Measurements from ENCODE around the gene COL18A1. TPM values are rescaled to one million over a fixed set of nuclear protein-coding genes. Genes with fewer than 3 reads are reported as not detected.
A peak's percentile ranks its signal among the peaks of the same experiment; 100 is the strongest.

The COL18A1 gene
- total and polyA plus RNA-seq, 2 donors from 2014 or later, result 150 to 316 TPM

DNA sequence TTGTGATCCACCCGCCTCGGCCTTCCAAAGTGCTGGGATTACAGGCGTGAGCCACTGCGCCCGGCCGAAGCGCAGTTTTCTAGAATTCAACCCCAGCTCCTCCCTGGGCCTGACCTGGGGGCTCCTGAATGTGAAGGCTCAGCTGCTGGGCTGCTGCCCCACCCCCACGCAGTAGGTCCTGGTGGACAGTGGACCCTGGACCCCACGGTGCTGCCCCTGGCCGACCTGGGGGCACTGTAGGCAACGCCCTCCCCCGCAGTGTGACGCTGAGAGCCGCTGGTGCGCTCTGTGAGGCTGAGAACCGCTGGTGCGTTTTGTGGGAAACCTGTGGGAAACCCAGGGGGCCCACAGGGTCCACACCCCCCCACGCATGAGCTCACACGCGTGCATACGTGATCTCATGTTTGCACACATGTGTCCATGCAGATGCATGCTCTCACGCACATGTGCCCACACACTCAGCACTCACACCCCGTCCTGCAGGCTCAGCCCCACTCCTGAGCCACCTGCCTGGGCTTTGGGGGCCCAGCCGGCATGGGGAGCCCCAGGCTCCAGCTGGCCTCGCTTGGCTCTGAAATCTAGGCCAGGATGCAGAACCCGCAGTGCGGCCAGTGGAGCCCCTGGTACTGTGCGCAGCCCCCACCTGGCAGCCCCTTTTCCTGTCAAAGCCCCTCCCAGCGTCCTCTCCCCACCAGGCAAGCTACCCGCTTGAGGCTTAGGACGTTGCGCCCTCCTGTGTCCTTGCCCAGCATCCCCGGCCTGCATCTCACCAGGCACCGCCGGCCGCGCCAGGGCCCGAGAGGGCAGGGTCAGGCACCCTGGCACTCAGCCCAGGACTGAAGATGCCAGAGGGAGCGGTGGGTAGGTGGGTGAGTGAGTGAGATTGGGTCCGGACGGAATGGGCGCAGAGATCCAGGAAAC lies 67.7 kb downstream of the COL18A1 start:
- peaks cover 5 to 16% (median 9%) of the 10 kb centered on the region in 3 donors for H3K36me3 ChIP-seq (ENCODE audit: control insufficient read depth in 2 of 3, insufficient read depth in 3 of 3, low read length in 3 of 3)
- peaks cover 0 to 2% (median 0%) of the 10 kb centered on the region in 3 donors for H3K9me3 ChIP-seq (ENCODE audit: control insufficient read depth in 2 of 3, insufficient read depth in 1 of 3, low read length in 3 of 3)
- H3K9ac ChIP-seq (ENCODE audit: low read length in 3 of 3), result no peak overlapping the region
- TF ChIP-seq, protein P1, sequence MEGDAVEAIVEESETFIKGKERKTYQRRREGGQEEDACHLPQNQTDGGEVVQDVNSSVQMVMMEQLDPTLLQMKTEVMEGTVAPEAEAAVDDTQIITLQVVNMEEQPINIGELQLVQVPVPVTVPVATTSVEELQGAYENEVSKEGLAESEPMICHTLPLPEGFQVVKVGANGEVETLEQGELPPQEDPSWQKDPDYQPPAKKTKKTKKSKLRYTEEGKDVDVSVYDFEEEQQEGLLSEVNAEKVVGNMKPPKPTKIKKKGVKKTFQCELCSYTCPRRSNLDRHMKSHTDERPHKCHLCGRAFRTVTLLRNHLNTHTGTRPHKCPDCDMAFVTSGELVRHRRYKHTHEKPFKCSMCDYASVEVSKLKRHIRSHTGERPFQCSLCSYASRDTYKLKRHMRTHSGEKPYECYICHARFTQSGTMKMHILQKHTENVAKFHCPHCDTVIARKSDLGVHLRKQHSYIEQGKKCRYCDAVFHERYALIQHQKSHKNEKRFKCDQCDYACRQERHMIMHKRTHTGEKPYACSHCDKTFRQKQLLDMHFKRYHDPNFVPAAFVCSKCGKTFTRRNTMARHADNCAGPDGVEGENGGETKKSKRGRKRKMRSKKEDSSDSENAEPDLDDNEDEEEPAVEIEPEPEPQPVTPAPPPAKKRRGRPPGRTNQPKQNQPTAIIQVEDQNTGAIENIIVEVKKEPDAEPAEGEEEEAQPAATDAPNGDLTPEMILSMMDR (IDR thresholded peaks at IDR 0.05; ENCODE audit: borderline replicate concordance, extremely low read depth, insufficient read depth), result no peak
- H3K27ac ChIP-seq (ENCODE audit: low read depth in 2 of 2, low read length in 2 of 2), result no peak overlapping the region
- H3K27me3 ChIP-seq (ENCODE audit: control insufficient read depth, insufficient read depth, low read length), result peaks cover 2% of the 10 kb centered on the region
- DNase-seq (peak in 1 of 5 donors; percentile 72), FAIRE-seq (no peak)
- H3K4me3 ChIP-seq (ENCODE audit: low read length in 3 of 3), result no peak overlapping the region
- peaks cover 0 to 33% (median 23%) of the 10 kb centered on the region in 3 donors for H3K4me1 ChIP-seq (ENCODE audit: control insufficient read depth in 2 of 3, insufficient read depth in 2 of 3, low read depth in 1 of 3, low read length in 3 of 3)
- intact Hi-C loops (cut with DNase I), result no loop called here

DNA sequence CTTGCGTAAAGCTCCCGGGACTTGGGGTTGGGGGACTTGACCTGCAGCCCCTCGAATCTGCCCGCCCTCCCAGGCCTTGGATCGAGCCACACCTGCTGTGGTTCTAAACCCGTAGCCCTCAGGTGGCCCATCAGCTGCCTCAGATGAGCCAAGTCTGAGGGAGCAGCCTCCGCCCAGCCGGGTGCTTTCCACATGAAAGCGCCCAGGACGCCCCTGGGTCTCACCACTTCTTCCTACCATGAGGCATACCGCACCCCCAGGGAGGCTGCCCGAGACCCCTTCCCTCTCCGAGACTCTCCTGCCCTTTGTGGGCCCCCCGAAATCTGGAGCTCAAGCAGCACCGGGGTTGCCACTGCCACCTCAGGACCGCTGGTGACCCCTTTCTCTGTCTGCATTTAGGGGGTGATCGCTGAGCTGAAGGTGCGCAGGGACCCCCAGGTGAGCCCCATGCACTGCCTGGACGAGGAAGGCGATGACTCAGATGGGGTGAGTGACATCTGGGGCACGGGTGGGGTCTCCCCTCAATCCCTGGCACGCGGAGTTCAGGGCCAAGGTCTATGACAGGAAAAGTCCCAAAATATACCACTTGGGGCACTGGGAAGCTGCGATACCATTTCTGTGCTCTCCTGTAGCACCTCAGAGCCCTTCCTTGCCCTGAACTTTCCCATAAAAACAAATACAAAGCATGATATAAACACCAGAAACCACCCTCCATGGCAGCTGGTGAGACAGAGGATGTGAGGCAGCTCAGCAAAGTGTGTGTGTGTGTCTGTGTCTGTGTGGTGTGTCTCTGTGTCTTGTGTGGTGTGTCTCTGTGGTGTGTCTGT lies 68.7 kb downstream of the COL18A1 start:
- H3K9ac ChIP-seq (ENCODE audit: low read length in 3 of 3), result no peak overlapping the region
- peaks cover 0 to 2% (median 0%) of the 10 kb centered on the region in 3 donors for H3K9me3 ChIP-seq (ENCODE audit: control insufficient read depth in 2 of 3, insufficient read depth in 1 of 3, low read length in 3 of 3)
- DNase-seq (no peak), FAIRE-seq (no peak)
- TF ChIP-seq, protein P1 (IDR thresholded peaks at IDR 0.05; ENCODE audit: borderline replicate concordance, extremely low read depth, insufficient read depth), result no peak
- H3K4me1 ChIP-seq (ENCODE audit: control insufficient read depth in 2 of 3, insufficient read depth in 2 of 3, low read depth in 1 of 3, low read length in 3 of 3), result peaks cover 0 to 35% (median 23%) of the 10 kb centered on the region in 3 donors
- H3K4me3 ChIP-seq (ENCODE audit: low read length in 3 of 3), result peak overlapping the region in 1 of 3 donors; percentile 18
- no peak overlapping the region for H3K27ac ChIP-seq (ENCODE audit: low read depth in 2 of 2, low read length in 2 of 2)
- intact Hi-C loops (cut with DNase I), result no loop called here
- H3K36me3 ChIP-seq (ENCODE audit: control insufficient read depth in 2 of 3, insufficient read depth in 3 of 3, low read length in 3 of 3), result peaks cover 5 to 23% (median 10%) of the 10 kb centered on the region in 3 donors
- H3K27me3 ChIP-seq (ENCODE audit: control insufficient read depth, insufficient read depth, low read length), result peaks cover 2% of the 10 kb centered on the region

DNA sequence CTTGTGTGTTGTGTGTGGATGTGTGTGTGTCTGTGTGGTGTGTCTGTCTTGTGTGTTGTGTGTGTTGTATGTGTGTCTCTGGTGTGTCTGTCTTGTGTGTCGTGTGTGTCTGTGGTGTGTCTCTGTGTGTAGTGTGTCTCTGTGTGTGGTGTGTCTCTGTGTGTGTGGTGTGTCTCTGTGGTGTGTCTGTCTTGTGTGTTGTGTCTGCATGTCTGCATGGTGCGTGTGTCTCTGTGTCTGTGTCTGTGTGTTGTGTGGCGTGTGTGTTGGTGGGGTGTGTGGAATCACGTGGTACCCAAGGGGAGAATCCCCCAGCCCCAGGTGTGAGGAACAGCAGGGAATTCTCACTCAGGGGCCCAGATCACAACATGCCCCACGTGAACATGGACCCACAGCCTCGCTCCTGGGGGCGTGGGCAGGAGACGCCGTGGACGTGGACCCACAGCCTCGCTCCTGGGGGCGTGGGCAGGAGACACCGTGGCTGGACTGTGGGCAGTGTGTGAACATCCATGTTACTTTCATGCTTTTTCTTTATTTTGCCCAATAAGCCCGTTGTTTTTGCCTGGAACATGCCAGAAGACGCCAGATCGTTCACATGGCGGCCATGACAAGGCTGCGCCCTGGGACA lies 69.5 kb downstream of the COL18A1 start:
- intact Hi-C loops (cut with DNase I), result no loop called here
- no peak for FAIRE-seq
- DNase-seq, result no peak

More for the DNA sequence above, 69.5 kb downstream of the COL18A1 start:
- peaks cover 0 to 33% (median 19%) of the 10 kb centered on the region in 3 donors for H3K4me1 ChIP-seq (ENCODE audit: control insufficient read depth in 2 of 3, insufficient read depth in 2 of 3, low read depth in 1 of 3, low read length in 3 of 3)
- H3K4me3 ChIP-seq (ENCODE audit: low read length in 3 of 3), result peak overlapping the region in 1 of 3 donors; percentile 18
- peaks cover 10 to 31% (median 17%) of the 10 kb centered on the region in 3 donors for H3K36me3 ChIP-seq (ENCODE audit: control insufficient read depth in 2 of 3, insufficient read depth in 3 of 3, low read length in 3 of 3)
- no peak overlapping the region for H3K27ac ChIP-seq (ENCODE audit: low read depth in 2 of 2, low read length in 2 of 2)
- peaks cover 2% of the 10 kb centered on the region for H3K27me3 ChIP-seq (ENCODE audit: control insufficient read depth, insufficient read depth, low read length)
- H3K9me3 ChIP-seq (ENCODE audit: control insufficient read depth in 2 of 3, insufficient read depth in 1 of 3, low read length in 3 of 3), result peaks cover 0 to 2% (median 0%) of the 10 kb centered on the region in 3 donors
- no peak overlapping the region for H3K9ac ChIP-seq (ENCODE audit: low read length in 3 of 3)
- TF ChIP-seq, protein P1 (IDR thresholded peaks at IDR 0.05; ENCODE audit: borderline replicate concordance, extremely low read depth, insufficient read depth), result no peak

All from kidney (tissue), 14 donors.